ENCODE measurements around the gene U2AF2.

DNA sequence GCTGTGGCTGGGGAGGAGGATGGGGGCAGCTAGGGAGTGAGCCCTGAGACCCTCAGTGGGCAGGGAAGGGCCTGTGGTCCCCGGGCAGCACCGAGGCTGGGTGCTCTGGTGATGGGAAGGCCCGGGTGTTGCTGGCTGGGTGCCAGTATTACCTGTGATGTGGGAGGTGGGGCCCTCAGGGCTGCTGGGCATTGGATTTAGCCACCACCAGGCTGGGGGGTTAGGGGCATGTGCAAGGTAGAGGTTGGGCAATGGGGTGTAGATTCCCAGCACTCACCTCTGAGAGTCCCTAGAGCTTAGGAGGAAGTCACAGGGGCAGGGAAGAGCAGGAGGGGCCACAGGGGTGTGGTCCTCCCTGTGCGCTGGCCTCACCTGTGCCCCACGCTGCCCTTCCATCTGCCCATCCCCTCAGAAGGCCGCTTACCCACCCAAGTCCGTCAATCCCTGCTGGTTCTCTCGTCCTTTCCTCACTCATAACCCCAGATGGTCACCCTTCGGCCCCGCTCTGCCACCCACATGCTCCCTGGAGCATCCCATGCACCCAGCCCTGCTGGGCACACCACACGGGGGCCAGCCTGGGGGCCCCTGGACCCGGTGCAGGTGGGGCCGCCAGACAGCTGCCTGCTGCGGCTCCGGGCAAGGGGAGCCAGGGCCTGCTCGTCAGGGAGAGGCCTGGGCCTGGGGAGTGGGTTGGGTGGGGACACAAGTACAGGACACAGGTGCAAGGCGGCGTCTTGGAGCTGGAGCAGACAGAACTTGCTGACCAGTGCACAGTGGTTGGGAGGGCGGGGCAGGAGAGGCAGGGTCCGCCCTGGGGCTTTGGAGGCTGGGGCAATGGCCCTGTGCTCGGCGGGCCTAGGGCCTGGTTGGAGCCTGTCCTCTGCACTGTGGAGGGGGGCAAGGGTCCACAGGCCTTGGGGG lies 32.7 kb downstream of the U2AF2 start:
- TF ChIP-seq EZH2 (IDR thresholded peaks at IDR 0.05; ENCODE audit: low read length), result no peak
- TF ChIP-seq, protein P1, sequence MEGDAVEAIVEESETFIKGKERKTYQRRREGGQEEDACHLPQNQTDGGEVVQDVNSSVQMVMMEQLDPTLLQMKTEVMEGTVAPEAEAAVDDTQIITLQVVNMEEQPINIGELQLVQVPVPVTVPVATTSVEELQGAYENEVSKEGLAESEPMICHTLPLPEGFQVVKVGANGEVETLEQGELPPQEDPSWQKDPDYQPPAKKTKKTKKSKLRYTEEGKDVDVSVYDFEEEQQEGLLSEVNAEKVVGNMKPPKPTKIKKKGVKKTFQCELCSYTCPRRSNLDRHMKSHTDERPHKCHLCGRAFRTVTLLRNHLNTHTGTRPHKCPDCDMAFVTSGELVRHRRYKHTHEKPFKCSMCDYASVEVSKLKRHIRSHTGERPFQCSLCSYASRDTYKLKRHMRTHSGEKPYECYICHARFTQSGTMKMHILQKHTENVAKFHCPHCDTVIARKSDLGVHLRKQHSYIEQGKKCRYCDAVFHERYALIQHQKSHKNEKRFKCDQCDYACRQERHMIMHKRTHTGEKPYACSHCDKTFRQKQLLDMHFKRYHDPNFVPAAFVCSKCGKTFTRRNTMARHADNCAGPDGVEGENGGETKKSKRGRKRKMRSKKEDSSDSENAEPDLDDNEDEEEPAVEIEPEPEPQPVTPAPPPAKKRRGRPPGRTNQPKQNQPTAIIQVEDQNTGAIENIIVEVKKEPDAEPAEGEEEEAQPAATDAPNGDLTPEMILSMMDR (optimal IDR thresholded peaks at IDR 0.05 in 1 of 3, IDR thresholded peaks at IDR 0.05 in 1 of 3, conservative IDR thresholded peaks at IDR 0.05 in 1 of 3; ENCODE audit: extremely low read depth in 1 of 3, insufficient read depth in 2 of 3, low read length in 3 of 3), result no peak

Measured in keratinocyte (primary cell).